Subcutaneous preadipocyte (primary cell): ENCODE measurements around the gene ADM. TPM values are rescaled to one million over a fixed set of nuclear protein-coding genes. Genes with fewer than 3 reads are reported as not detected.

Source experiments
- small RNA-seq: library from RNA; depleted of rRNA; stranded (forward); fragments of <200 nt; gene quantifications from one replicate; pipeline ENCODE3, GENCODE V24; 2012
- total RNA-seq: library from RNA; depleted of rRNA; stranded (reverse); fragments of >200 nt; gene quantifications from 2 replicates; pipeline ENCODE4 v1.2.3, GENCODE V29; 2012

The ADM gene, protein sequence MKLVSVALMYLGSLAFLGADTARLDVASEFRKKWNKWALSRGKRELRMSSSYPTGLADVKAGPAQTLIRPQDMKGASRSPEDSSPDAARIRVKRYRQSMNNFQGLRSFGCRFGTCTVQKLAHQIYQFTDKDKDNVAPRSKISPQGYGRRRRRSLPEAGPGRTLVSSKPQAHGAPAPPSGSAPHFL
- 91.9 and 227 TPM in 2 replicates for total RNA-seq

GRCh38 chr11:10304495-10305261, at the start of gene ADM:
TSS of gene ADM (plus strand) at chr11:10305073. CDS start at chr11:10305701, 628 bp downstream.

DNA sequence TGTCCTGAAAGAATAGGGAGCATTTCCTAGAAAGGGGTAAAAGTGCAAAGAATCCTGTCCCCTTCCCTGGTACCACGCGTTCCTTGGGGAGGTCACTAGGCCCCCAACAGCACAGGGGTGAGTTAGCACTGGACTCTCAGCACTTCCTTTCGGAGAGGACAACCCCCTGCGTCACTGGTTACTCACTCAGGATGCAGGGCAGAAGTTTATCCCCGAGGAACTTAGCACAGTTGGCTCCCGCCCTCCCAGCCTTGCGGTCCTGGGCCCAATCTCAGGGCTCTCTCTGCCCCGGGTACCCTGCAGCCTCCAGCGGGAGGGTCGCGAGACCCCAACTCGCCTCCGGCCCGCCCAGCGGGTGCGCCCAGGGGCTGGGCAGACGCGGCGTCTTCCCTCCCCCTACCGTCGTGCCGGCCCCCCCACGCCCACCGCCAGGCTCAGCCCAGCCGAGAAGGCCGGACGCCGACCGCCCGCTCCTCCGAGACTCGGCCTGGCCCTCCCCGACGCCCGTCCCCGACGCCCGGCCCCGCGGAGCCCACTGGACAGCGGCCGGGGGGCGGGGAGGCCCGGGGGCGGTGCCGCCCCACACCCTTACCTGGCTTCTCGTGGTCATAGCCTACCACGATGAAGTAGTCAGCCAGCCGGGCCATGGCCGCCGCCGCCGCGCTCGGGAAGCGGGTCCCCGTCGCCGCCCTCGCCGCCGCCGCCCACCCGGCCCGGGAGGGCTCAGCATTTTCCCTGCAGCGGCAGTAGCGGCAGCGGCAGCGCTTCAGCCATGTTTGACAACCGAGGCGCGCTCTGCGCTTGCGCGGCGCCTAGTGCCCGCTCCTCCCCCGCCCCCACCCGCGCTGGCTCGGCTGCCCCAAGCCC, 11.2 kb upstream of the ADM start, which contains the start of gene SBF2:
TSS of gene SBF2 (minus strand) at position 797 of the 867 bp plus-strand sequence. CDS start at position 647, 150 bp downstream.

Small RNA genes lying within 50 kb of the gene (small RNA-seq; reads per million reads assigned to genes)
- gene AC080023.2: not detected

Other genes with a start within 250 kb of the ADM start
- 50.7 and 55.1 TPM in 2 replicates for gene SBF2, start 10.9 kb upstream of the ADM start, total RNA-seq
- 6.2 and 7.2 TPM in 2 replicates for gene AMPD3, start 150.2 kb downstream of the ADM start, total RNA-seq
- gene RNF141, start 236.1 kb downstream of the ADM start, total RNA-seq: 21.5 and 21.7 TPM in 2 replicates